Measurements from ENCODE around the gene TSPAN3.

- TF ChIP-seq CTCF (IDR thresholded peaks at IDR 0.05) = no peak
- TF ChIP-seq POLR2A (IDR thresholded peaks at IDR 0.05) = no peak
Observed at GRCh38 chr15:77035999-77036471, 34.9 kb downstream of the TSPAN3 start.
